HTERT RPE-1 (cell line): ENCODE measurements around the gene PSG1.
"Not testable (repeated sequence)": the region's sequence is repeated elsewhere in the genome, so short reads cannot be mapped to it uniquely, and the experiment has no call there.

ENCODE experiments used
- in situ Hi-C: fragments of 300-500 bp; cut with MboI; formaldehyde crosslinking; loops from 4 replicates; pipeline ENCODE4 v1.14.3; 2020; ENCODE audit warnings: low sequenced_read_pairs

PSG1 gene

GRCh38 chr19:42882010-42882409 lies 2.5 kb upstream of the PSG1 start:
- in situ Hi-C loops: not testable (repeated sequence)

- in situ Hi-C loops: not testable (repeated sequence)
Observed at GRCh38 chr19:42881279-42881678, 1.8 kb upstream of the PSG1 start.

- in situ Hi-C loops: not testable (repeated sequence)
Observed at GRCh38 chr19:42880621-42881020, 1.1 kb upstream of the PSG1 start.

GRCh38 chr19:42876596-42876995 lies 2.9 kb downstream of the PSG1 start:
- in situ Hi-C loops: not testable (repeated sequence)

- in situ Hi-C loops: not testable (repeated sequence)
Observed at GRCh38 chr19:42875881-42876280, 3.6 kb downstream of the PSG1 start.

GRCh38 chr19:42874901-42875813 lies 4.4 kb downstream of the PSG1 start:
- in situ Hi-C loops: not testable (repeated sequence)

GRCh38 chr19:42874136-42874535 lies 5.4 kb downstream of the PSG1 start:
- in situ Hi-C loops: not testable (repeated sequence)

GRCh38 chr19:42872608-42873007 lies 6.9 kb downstream of the PSG1 start:
- in situ Hi-C loops: no loop called here

GRCh38 chr19:42857544-42857867 lies 22.0 kb downstream of the PSG1 start:
- in situ Hi-C loops: no loop called here

GRCh38 chr19:42856866-42857543 lies 22.5 kb downstream of the PSG1 start:
- in situ Hi-C loops: not testable (repeated sequence)

GRCh38 chr19:42854745-42855144 lies 24.8 kb downstream of the PSG1 start:
- in situ Hi-C loops: not testable (repeated sequence)

GRCh38 chr19:42853231-42853630 lies 26.3 kb downstream of the PSG1 start:
- in situ Hi-C loops: not testable (repeated sequence)

- in situ Hi-C loops: not testable (repeated sequence)
Observed at GRCh38 chr19:42852821-42853220, 26.7 kb downstream of the PSG1 start.

- in situ Hi-C loops: not testable (repeated sequence)
Observed at GRCh38 chr19:42851718-42852280, 27.7 kb downstream of the PSG1 start.

- in situ Hi-C loops: no loop called here
Observed at GRCh38 chr19:42850981-42851717, 28.4 kb downstream of the PSG1 start.

GRCh38 chr19:42846597-42846996 lies 32.9 kb downstream of the PSG1 start:
- in situ Hi-C loops: no loop called here

- in situ Hi-C loops: not testable (repeated sequence)
Observed at GRCh38 chr19:42843631-42844030, 35.9 kb downstream of the PSG1 start.

- in situ Hi-C loops: not testable (repeated sequence)
Observed at GRCh38 chr19:42832746-42833442, 46.6 kb downstream of the PSG1 start.

- in situ Hi-C loops: not testable (repeated sequence)
Observed at GRCh38 chr19:42832023-42832680, 47.4 kb downstream of the PSG1 start.
